OCI-M2 (cell line): ENCODE measurements around the gene ABR.

ENCODE experiments used
- DNase-seq: peaks from one replicate; lab custom pipeline; 2025; ENCODE audit not compliant: unreplicated experiment; lab: John Stamatoyannopoulos, UW

The ABR gene

DNA sequence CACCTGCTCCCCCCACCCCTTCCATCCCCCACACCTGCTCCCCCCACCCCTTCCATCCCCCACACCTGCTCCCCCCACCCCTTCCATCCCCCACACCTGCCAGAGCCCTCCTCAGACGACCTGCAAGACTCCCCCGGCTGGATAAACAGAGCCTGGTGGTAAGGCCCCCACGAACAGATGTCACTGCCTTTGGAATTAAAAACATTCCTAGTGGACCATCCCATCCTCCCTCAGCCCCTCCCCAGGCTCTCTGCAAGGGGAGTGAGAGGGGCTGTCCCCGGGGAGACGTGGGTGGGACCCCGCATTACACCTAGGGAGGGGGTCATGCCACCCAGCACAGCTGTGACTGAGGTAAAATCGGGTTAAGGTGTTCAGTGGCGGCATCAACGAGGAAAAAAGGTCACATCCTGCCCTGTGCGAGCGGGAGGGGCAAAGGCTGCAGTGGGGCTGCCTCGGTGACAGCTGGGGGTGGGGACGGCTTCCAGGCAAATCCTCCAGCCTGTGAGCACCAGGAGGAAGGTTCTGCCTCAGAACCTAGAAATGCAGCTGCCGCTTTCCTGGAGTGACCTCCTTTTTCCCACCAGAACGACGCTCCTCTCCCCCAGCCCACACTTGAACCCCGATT, 144.1 kb downstream of the ABR start:
- no peak for DNase-seq

DNA sequence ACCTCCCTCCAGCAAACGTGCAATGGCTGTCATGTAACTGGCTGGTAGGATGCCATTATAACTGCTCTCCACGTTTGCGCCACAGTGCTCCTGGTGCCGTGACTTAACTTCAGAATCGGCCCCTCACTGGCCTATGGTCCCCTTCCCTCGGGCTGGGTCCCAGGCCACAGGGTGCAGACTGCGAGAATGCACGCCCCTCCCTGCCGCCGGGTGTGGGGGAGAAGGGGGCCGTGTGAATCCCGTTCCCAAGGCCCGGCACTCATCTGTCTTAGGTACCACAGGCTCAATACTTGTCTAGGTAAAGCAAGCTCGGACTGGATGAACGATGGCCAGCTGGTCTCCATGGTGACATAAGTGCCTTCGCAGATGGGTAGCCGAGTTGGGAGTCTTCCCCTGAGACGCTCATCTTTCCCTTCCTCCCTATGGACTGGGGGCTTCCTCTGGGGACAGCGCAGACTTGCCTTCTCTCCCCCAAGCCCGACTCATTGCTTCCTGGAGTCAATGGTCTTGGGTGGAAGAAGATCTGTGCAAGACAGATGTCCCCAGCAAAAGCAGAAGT, 145.1 kb downstream of the ABR start:
- no peak for DNase-seq

DNA sequence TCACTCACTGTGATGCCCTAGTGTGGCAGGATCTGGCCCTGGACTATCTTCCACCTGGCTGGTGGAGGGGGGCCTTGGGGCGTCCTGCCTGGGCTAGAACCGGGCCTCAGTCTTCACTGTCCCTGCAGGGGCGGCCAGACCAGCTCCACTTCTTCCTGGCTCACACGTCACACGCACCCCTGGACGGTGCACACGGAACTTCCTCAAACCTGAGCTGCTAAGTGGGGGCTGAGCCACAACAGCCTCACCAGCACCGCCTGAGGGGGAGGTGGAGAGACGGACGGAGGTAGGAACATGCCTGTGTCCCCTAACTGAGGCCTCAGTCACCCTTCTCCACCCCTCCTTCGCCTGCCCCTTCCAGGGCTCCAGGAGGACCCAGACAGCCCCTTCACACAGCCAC, 146.3 kb downstream of the ABR start:
- no peak for DNase-seq

DNA sequence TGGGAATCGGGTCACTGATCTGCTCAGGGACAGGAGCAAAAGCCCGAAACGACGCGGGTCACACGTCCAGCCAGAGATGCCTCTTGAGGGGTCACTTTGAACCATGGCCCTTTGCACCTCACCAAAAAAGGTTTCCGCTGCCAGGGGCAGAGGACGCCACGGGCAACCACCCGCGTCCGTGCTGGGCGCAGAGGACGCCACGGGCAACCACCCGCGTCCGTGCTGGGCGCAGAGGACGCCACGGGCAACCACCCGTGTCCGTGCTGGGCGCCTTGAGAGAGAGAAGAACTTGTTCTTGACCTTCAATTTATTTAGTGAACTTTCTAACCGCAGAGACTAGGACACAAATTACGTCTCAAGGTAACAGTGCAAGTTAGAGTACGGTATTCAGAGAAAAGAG, 147.4 kb downstream of the ABR start:
- no peak for DNase-seq

DNA sequence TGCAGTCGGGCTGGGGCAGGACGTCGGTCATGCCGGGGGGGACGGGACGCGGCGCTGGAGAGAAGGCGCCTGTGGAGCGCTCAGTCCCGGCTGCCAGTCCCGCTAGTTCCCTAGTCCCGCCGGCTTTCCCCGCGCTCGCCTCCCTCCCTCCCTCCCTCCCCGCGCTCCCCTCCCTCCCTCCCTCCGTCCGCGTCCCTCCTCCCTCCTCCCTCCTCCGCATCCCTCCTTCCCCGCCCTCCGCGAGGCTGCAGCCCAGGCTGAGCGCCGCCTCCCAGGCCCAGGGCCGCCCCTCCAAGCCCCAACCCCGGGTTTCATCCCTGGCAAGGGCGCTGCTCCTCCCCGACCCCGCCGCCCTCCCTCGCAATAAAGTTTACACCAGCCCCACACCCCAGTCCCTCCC, 148.1 kb downstream of the ABR start:
- DNase-seq: no peak

DNA sequence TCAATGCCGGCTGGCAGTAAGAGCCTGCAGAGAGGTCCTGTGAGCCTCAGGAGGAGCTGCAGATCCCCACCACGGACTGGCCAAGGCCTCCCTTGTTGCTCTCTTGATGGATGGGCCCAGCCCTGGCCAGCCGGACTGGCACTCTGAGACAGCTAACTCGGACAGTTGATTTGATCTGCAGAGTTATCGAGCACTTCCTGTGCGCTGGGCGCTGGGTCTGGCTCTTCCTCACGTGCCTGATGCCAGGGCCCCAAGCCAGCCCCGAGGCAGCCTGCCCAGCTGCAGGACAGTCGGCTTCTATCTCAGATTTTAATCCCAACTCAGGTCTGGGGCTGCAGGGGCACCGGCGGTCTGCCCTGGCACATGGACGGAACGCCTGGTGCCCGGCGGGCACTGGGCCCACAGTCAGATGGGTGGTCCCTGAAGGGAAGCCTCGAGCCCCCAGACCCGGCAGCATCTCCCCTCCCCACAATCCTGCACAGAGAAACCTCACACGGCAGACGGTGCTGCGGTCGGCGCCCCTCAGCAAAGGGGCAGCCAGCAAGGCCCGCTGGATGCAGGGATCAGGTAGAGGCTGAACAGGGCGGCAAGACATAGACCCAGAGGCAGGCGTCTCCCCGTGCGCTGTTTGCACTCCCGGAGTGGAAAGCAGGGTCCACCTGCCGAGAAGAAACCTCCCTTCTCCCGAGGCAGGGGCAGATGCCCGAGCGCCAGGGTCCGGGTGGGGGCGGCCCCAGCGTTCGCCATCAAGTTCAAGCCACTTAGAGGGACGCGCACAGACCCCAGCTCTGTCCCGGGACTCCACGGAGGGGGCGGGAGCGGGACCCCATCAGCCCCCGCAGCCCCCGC, 148.9 kb downstream of the ABR start:
- no peak for DNase-seq

DNA sequence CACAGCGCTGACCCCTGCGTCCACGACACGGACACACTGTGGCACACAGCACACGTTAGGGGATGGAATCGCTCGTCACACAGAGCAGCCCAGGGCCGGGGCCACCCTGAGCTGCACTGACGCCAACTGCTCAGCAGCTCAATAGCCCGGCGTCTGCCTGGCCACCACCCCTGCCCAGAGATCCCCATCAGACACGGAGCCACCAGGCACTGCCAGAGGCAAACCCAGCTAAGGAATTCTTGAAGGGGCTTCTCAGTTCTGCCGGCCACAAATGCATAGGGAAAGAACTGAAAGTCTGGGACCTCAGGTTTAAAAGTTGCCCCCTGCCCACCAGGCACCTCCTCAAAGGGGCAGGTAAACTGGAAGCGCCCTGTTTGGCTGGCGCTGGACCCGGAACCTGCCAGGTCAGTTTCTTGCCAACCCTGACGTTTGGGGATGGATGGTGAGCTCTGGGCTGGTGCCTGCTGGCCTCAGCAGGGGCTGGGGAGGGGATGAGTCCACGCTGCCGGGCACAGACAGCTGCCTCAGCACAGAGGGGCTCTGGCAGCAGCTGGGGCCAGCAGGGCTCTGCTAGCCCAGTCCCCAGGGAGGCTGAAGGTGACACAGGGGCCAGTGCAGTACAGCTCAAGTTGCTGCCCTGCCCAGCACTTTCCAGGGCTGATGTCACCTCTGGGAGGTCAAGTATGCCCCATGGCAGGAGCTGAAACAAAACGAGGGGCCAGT, 149.7 kb downstream of the ABR start:
- no peak for DNase-seq

DNA sequence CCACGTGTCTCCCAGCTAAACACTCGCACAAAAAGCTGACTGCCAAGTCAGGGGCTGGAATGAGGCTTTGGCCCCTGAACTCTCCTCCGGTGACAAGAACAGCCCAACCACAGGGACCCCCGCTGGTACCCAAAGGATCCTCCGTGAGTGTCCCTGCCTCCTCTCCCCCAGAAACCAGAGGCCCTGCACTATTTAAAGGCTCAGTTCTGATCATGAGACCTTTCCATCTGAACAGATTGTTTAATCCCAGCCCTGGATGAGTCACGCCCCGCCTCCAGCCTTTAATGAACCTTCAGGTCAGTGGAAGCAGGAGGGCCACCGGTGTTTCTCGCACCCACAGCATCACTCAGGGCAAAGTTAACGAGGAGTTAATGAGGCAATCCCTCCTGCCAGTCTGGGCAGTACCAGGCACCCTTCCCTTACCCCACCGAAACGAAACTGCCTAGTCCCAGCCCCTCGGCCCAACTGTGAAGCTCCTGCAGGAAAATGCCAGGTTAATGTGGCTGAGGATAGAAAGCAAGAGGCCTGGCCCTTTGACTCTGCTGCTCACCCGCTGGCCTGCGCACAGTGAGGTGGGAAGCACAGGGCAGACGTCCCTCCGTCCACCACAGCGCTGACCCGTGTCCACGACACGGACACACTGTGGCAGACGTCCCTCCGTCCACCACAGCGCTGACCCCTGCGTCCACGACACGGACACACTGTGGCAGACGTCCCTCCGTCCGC, 150.4 kb downstream of the ABR start:
- DNase-seq: no peak

DNA sequence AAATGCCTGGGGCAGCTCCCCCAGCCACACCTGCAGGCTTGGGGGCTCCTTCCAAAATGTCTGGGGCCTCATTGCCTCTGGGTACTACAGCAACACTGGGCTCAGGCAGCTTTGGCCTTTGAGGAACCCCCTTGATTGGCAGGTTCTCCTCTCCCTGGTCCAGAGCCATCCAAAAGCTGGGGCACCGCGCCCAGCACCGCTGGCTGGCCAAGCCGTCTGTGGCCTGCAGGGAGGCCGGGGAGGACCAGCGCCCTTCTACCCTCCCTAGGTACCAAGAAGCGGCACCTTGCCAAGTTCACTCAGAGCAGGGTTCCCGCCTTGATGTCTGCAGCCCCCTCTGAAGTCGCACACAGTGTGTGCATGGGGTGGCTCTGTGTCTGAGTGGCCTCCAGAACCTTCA, 152.7 kb downstream of the ABR start:
- DNase-seq: no peak

DNA sequence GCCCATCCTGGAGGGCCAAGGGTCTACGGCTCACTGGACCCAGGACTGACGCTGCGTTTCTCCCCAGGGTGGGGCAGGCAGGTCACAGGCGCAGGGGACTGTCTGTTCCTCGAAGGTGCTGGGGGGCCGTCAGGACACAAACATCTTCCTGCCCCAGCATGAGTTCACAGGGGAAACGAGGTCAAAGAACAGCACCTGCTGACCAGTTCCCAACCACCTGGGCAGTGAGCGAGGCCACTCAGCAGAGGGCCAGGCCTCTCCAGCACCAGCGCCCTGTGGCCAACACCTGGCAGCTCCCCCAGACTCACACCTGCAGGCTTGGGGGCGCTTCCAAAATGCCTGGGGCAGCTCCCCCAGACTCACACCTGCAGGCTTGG, 153.2 kb downstream of the ABR start:
- DNase-seq: no peak

DNA sequence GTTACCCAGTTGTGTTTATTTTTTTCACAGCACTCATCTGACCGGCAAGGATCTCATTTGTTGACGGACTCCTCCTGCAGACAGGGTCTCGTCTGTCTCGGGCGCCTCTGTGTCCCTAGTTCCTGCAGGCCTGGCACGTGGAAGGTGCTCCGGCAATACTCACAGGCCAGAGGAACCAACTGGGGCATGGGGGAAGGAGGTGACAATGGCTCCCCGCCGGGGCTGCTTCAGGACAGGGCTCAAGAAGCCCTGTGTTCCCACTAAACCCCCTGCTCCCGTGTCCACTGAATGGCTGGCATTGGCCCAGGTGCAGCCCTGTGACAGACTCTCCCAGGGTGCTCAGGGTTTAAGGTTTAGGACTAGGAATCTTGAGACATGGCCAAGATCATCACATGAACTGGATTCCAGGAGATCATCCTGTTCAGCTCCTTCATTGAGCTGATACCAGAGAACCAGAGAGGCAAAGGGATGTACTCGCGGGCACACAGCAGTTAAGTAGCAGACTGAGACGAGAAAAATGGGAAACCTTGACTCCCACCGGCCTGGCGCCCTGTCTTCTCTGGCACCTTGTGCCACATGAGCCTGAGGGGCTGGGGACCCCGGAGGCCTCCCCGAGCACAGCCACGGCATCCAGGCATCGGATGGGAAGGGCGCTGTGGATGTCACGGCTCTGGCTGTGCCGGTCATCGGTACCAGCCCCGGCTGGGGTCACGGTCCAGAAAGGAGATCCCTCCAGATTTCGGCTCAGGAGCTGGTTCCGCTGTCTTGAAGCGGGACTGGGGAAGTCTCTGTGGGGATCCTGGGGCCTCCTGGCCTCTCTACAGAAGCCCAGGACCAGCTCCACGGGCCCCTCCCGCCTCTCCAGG, 153.8 kb downstream of the ABR start:
- no peak for DNase-seq

DNA sequence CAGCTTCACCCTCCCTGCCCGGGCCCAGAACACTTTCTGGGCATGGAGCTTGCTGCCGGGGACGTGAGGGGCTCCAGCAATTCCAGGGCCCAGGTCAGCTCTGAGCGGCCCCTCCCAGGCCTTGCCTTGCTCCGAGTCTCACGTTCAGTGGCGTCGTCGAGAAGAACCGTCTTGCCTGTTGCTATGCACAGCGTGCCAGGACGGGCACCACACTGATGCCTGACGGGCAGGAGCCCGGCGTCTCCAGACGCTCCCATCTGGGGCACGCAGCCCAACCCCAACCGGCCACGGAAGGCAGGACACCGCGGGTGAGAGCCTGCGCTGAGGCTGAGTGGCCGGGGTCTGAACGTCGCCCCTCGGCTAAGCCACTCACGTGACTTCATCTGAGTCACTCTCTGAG, 155.7 kb downstream of the ABR start:
- no peak for DNase-seq

DNA sequence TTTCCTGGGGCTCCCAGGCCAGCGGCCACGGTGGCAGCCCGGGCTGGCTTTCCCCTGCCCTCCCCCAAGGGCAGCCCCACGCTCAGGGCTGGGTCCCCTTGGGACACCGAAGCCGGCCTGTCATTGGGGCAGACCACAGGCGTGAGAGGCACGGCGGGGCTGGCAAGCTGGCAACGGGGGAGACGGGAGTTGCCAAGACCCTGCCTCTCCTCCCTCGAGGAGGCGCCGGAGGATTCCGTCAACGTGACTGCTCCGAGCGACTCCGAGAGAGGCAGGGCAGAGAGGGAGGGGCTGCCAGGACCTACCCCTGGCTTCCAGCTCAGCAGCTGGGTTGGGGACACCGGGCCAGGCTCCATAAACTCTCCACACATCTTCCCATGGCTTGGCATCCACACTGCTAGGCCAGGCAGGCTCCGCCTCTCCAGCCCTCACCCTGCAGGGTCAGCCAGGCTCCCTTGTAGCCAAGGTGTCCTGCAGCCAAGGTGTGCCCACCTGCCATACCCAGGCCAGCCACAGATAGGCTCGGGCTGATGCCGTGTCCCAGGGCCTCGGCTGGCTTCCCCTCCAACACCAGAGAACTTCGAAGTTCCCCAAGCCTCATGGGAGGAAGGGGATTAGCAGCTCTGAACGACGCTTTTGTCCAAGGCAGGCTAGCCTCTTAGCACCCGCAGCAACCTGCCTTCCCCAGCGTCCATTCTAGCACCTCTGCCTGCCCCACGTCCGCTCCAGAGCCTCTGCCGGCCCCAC, 157.3 kb downstream of the ABR start:
- no peak for DNase-seq

DNA sequence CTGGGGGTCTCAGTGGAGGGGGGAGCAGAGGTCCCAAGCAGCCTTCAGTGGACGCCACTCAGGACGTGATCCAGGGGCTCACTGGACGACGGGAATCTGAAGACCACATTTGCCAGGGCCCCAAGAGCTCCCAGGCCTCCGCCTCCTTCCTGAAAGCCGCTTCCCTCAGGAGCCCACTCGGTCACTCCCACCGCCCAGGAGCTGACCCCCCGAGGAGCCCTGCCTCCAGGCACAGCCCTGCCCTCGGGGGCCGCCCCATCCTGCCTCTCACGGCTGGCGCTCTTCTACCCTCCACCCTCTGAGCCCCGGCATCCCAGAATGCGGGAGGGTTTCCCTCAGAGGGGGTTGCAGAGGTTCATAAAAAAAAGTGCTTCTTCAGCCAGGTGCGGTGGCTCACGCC, 158.6 kb downstream of the ABR start:
- no peak for DNase-seq

DNA sequence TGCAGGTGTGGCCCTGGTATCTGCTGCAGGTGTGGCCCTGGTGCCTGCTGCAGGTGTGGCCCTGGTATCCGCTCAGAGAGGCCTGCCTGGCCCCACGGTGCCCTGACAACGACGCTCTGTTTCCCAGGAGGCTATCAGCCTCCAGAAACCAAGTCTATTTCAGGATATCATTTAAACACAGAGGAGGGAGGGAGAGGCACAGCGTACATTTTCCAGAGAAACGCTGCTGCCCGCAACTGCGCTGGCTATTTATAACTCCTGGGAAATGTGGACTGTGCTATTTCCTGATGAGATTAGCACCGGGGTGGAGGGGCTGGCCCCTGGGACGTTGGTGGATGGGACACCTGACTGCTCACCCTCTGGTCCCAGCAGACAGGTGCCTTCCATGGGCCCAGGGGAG, 160.3 kb downstream of the ABR start:
- no peak for DNase-seq

DNA sequence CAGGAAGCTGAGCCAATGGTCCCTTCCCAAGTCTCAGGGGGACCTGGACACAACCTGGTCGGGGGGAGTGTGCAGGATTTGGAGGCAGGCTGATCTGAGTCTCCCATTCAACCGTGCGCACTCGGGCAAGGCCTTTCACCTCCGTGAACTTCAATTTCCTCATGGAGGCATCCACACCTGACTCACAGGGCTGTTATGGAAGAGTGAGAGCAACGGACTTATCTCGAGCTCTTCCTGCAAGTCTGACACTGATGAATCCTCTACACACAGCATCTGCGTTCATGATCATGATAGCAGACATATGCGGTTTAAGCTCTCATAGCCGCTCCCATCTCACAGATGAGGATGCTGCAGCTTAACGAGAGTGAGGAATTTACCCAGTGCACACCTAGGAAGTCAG, 161.2 kb downstream of the ABR start:
- DNase-seq: no peak

DNA sequence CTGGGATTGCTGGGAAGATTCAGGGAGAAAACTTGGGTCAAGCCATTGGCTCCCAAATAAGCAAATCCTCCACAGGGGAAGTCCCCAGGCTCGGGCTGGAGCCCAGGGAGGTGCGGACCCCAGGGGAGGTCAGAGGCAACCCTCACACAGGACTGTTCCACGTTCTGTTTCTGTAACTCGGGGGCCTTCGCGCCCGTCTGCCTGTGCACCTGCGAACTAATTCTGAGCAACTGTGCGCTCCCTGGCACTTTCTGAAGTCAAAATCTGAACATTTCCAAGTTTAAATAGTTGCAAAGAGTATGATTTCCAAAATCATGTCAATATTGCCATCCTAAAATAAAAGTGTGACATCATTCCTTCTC, 166.1 kb downstream of the ABR start:
- no peak for DNase-seq

DNA sequence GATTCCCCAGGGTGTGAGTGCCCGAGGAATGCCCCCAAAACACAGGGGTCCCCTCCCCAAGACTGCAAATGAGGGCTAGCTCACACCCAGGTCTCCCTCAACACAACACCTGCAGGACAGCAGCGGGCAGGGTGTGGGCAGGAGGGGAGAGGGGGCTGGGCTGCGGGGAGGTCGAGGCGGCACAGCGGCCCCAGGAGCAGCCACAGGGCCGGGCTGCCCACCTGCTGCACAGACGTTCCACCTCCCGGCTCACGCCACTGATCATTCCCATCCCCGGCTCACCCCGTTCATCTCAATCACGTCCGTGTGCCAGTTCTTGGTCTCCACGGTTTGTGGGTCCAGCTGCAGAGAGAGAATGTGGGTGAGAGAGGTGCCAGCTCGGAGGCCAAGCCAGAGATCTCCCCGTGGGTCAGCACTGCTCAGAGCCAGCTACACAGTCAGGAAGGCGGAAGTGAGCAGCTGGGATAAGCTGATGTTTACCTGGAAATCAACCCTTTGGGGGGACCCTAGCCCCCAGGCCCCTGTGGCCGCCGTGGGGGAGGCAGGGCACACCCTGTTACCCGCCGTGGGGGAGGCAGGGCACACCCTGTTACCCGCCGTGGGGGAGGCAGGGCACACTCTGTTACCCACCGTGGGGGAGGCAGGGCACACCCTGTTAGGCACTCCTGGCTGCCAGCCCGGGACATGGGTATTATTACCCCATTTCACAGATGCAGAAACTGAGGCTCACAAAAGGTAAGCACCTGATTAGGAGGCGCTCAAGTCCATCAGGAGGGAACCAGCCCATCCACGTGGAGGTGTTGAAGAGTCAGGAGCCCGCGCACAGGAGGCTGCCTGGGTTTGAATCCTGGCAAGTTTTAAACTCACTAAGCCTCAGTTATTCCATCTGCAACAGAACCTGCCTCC, 166.7 kb downstream of the ABR start:
- no peak for DNase-seq
